DOHH2 (cell line): ENCODE results near the gene ZSCAN1.
A peak's percentile ranks its signal among the peaks of the same experiment; 100 is the strongest.

ENCODE experiments used
- H3F3A ChIP-seq: fragments of 200-600 bp; sonication (generic), shearing (Covaris generic); 2 replicates; pipeline ENCODE4 v1.6.0; 2016; ENCODE audit warnings: antibody characterized with exemption, mild to moderate bottlenecking; ENCODE audit not compliant: control insufficient read depth, insufficient read depth
- H3K27ac ChIP-seq: fragments of 200-600 bp; sonication (generic); 2 replicates; pipeline ENCODE4 v1.5.1; 2014; ENCODE audit warnings: low read depth, mild to moderate bottlenecking, low read length, moderate library complexity
- H3K27me3 ChIP-seq: fragments of 200-600 bp; sonication (generic); 2 replicates; pipeline ENCODE4 v1.6.1; 2014; ENCODE audit warnings: mild to moderate bottlenecking, low read length, mixed read lengths; ENCODE audit not compliant: control insufficient read depth
- H3K36me3 ChIP-seq: fragments of 200-600 bp; sonication (generic); 2 replicates; pipeline ENCODE4 v1.6.1; 2014; ENCODE audit warnings: mild to moderate bottlenecking, low read length, moderate library complexity, mixed read lengths; ENCODE audit not compliant: control insufficient read depth
- H3K4me1 ChIP-seq: fragments of 200-600 bp; sonication (generic); 2 replicates; pipeline ENCODE4 v1.6.1; 2014; ENCODE audit warnings: mild to moderate bottlenecking, low read length, mixed read lengths; ENCODE audit not compliant: control insufficient read depth
- H3K4me2 ChIP-seq: fragments of 200-600 bp; sonication (generic); 2 replicates; pipeline ENCODE4 v1.6.0; 2014; ENCODE audit warnings: mild to moderate bottlenecking, low read length, moderate library complexity
- H3K4me3 ChIP-seq: fragments of 200-600 bp; sonication (generic); 2 replicates; pipeline ENCODE4 v1.5.1; 2014; ENCODE audit warnings: mild to moderate bottlenecking, low read length, mixed read lengths
- H3K79me2 ChIP-seq: fragments of 200-600 bp; sonication (generic); 2 replicates; pipeline ENCODE4 v1.6.1; 2014; ENCODE audit warnings: mild to moderate bottlenecking, low read length, mixed read lengths; ENCODE audit not compliant: control insufficient read depth
- H3K9me2 ChIP-seq: fragments of 200-600 bp; sonication (generic); replicated peaks from 2 replicates; pipeline ENCODE4 v1.6.1; 2014; ENCODE audit warnings: mild to moderate bottlenecking, low read length, mixed read lengths; ENCODE audit not compliant: control insufficient read depth
- H3K9me3 ChIP-seq: fragments of 200-600 bp; sonication (generic); 2 replicates; pipeline ENCODE4 v1.6.1; 2014; ENCODE audit warnings: antibody characterized with exemption, low read length, mixed read lengths; ENCODE audit not compliant: control insufficient read depth, insufficient read depth
- H4K20me1 ChIP-seq: fragments of 200-600 bp; sonication (generic); 2 replicates; pipeline ENCODE4 v1.6.0; 2014; ENCODE audit warnings: low read depth, mild to moderate bottlenecking, antibody characterized with exemption, low read length, moderate library complexity; ENCODE audit not compliant: control insufficient read depth, insufficient read depth
- CTCF ChIP-seq: fragments of 200-600 bp; sonication (generic); IDR thresholded peaks from one replicate; pipeline ENCODE4 v1.5.1; 2014; ENCODE audit warnings: antibody characterized with exemption, mild to moderate bottlenecking, low read depth, low read length; ENCODE audit not compliant: poor library complexity, severe bottlenecking
- EZH2phosphoT487 ChIP-seq: fragments of 200-600 bp; sonication (generic); IDR thresholded peaks from 2 replicates; pipeline ENCODE4 v1.6.1; 2017; ENCODE audit warnings: borderline replicate concordance, mild to moderate bottlenecking, antibody characterized with exemption, low read length, moderate library complexity, mixed read lengths

The ZSCAN1 gene

GRCh38 chr19:58033741-58034476, at the start of gene ZSCAN1:
TSS of gene ZSCAN1 (plus strand) at chr19:58034025. CDS start at chr19:58037837, 3,812 bp downstream.
- TF ChIP-seq EZH2phosphoT487 (no peak), CTCF (no peak)
- no peaks in the 10 kb centered on the region for H3K9me2 ChIP-seq
- no peaks in the 10 kb centered on the region for H3K79me2 ChIP-seq
- H3K4me3 ChIP-seq, result no peak within 1 kb of the TSS
- no peaks in the 10 kb centered on the region for H3K27me3 ChIP-seq
- no peaks in the 10 kb centered on the region for H3K4me1 ChIP-seq
- peaks cover 21% of the 10 kb centered on the region; the same call in 1 of the 2 replicates for H3K9me3 ChIP-seq
- H3K36me3 ChIP-seq, result no peaks in the 10 kb centered on the region
- no peak within 1 kb of the TSS for H3K27ac ChIP-seq
- no peaks in the 10 kb centered on the region for H3F3A ChIP-seq
- no peak within 1 kb of the TSS for H3K4me2 ChIP-seq
- no peaks in the 10 kb centered on the region for H4K20me1 ChIP-seq

- Histone ChIP-seq H3K4me2 (no peak overlapping the region), H3K79me2 (no peaks in the 10 kb centered on the region), H3F3A (no peaks in the 10 kb centered on the region), H3K9me2 (no peaks in the 10 kb centered on the region), H4K20me1 (no peaks in the 10 kb centered on the region), H3K4me3 (no peak overlapping the region), H3K9me3 (peaks cover 20% of the 10 kb centered on the region; the same call in 1 of the 2 replicates), H3K4me1 (no peaks in the 10 kb centered on the region), H3K27ac (no peak overlapping the region), H3K27me3 (no peaks in the 10 kb centered on the region), H3K36me3 (no peaks in the 10 kb centered on the region)
- TF ChIP-seq CTCF, result no peak
- no peak for TF ChIP-seq EZH2phosphoT487
Measured at GRCh38 chr19:57992841-57993240, 41.0 kb upstream of the ZSCAN1 start.

- Histone ChIP-seq H3K4me3 (no peak overlapping the region), H3K9me2 (no peaks in the 10 kb centered on the region), H3K9me3 (peaks cover 57% of the 10 kb centered on the region), H3K4me1 (peaks cover 14% of the 10 kb centered on the region), H3K36me3 (peaks cover 12% of the 10 kb centered on the region), H3K27me3 (no peaks in the 10 kb centered on the region), H3K27ac (no peak overlapping the region), H3K79me2 (no peaks in the 10 kb centered on the region), H3K4me2 (no peak overlapping the region), H4K20me1 (no peaks in the 10 kb centered on the region), H3F3A (peaks cover 3% of the 10 kb centered on the region; the same call in 1 of the 2 replicates)
- no peak for TF ChIP-seq EZH2phosphoT487
Measured at GRCh38 chr19:58000677-58001076, 33.1 kb upstream of the ZSCAN1 start.

- Histone ChIP-seq H3F3A (peaks cover 3% of the 10 kb centered on the region; the same call in 1 of the 2 replicates), H3K4me2 (peak overlapping the region; percentile 67), H3K27ac (no peak overlapping the region)
Measured at GRCh38 chr19:58001895-58002369, 31.9 kb upstream of the ZSCAN1 start.

More at GRCh38 chr19:58001895-58002369, 31.9 kb upstream of the ZSCAN1 start:
- Histone ChIP-seq H3K4me3 (peak overlapping the region; percentile 78), H3K9me2 (no peaks in the 10 kb centered on the region), H3K4me1 (peaks cover 14% of the 10 kb centered on the region), H3K9me3 (peaks cover 60% of the 10 kb centered on the region), H3K79me2 (no peaks in the 10 kb centered on the region), H4K20me1 (no peaks in the 10 kb centered on the region), H3K27me3 (no peaks in the 10 kb centered on the region), H3K36me3 (peaks cover 12% of the 10 kb centered on the region)
- TF ChIP-seq CTCF (no peak), EZH2phosphoT487 (no peak)
